Mucosa of descending colon (tissue), 3 donors: ENCODE measurements around the gene AFTPH. TPM values are rescaled to one million over a fixed set of nuclear protein-coding genes. Genes with fewer than 3 reads are reported as not detected.

Experiments used
- ATAC-seq: fragments of 200-7000 bp; cut with Tn5 transposase; one replicate; pipeline ENCODE4 v1.9.1; 2020; ENCODE audit warnings: mild to moderate bottlenecking, moderate library complexity
- DNase-seq, 3 donors: peaks; one replicate each; pipeline ENCODE4 v3.0.0-alpha.2; 2020
- H3K36me3 ChIP-seq: fragments of 200-600 bp; one replicate; pipeline ENCODE4 v1.8.0; 2021; ENCODE audit warnings: low read depth, mild to moderate bottlenecking
- H3K4me1 ChIP-seq: fragments of 200-600 bp; one replicate; pipeline ENCODE4 v1.8.0; 2021; ENCODE audit warnings: low read depth, mild to moderate bottlenecking
- H3K4me3 ChIP-seq: fragments of 200-600 bp; one replicate; pipeline ENCODE4 v1.8.0; 2021; ENCODE audit warnings: mild to moderate bottlenecking
- H3K9me3 ChIP-seq: fragments of 200-600 bp; one replicate; pipeline ENCODE4 v1.8.0; 2021; ENCODE audit warnings: mild to moderate bottlenecking
- intact Hi-C, 2 donors: fragments of 100-400 bp; cut with DNase I in 1 of 2; cut with micrococcal nuclease in 1 of 2; formaldehyde crosslinking; loops; one replicate each; pipeline versions ENCODE4 v1.11.0 to v1.11.1; 2022; cut with DNase I, micrococcal nuclease
- total RNA-seq, 3 donors: library from RNA; stranded (reverse); fragmentation: NEBNext Ultra II Directional in 2 of 3; extraction: Animal tissue kit (Norgen Biotek cat#: 25700) in 2 of 3; gene quantifications; one replicate each; pipeline versions ENCODE4 v1.2.1 to v1.2.4, GENCODE V29; 2021 to 2023
- TF ChIP-seq, protein P1 (sequence below): fragments of 200-600 bp; IDR thresholded peaks from one replicate; pipeline ENCODE4 v1.8.0; 2022; ENCODE audit warnings: antibody characterized with exemption, mild to moderate bottlenecking
- donor health status: DM: no; HTN: no; CAD: no; lungs with moderate emphysema.
- donor health status: DM: no; HTN: no; CAD: no.
- donor health status: DM: no; HTN: yes; CAD: no.

AFTPH gene
- total RNA-seq, 3 donors from 2014 or later: 45.9 to 61.2 (median 50.4) TPM

DNA sequence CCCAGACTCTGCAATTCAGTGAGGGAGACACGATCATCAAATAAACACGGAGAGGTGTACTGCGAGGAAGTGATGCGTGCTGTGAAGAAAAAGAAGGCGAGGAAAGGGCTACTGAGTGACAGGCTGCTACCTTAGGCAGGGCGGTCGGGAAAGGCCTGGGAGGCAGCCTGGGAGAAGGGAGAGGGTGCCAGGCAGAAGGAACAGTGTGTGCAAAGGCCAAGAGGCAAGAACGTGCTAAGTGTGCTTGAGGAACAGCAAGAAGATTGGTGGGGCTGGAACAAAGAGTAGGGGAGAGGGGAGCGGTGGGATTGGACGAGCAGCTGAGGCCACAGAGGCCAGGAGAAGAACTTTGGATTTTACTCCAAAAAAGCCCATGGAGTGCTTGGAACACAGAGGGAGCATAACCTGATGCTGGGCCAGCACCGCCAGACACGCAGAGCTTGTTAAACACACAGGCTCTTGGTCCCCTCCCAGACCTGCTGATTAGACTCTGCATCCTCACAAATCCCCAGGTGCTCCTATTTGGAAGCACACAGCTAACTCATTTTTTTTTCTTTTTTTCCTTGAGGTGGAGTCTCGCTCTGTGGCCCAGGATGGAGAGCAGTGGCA, 99.2 kb downstream of the AFTPH start:
- TF ChIP-seq, protein P1, sequence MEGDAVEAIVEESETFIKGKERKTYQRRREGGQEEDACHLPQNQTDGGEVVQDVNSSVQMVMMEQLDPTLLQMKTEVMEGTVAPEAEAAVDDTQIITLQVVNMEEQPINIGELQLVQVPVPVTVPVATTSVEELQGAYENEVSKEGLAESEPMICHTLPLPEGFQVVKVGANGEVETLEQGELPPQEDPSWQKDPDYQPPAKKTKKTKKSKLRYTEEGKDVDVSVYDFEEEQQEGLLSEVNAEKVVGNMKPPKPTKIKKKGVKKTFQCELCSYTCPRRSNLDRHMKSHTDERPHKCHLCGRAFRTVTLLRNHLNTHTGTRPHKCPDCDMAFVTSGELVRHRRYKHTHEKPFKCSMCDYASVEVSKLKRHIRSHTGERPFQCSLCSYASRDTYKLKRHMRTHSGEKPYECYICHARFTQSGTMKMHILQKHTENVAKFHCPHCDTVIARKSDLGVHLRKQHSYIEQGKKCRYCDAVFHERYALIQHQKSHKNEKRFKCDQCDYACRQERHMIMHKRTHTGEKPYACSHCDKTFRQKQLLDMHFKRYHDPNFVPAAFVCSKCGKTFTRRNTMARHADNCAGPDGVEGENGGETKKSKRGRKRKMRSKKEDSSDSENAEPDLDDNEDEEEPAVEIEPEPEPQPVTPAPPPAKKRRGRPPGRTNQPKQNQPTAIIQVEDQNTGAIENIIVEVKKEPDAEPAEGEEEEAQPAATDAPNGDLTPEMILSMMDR: no peak
- no peaks in the 10 kb centered on the region for H3K36me3 ChIP-seq
- intact Hi-C loops: no loop called here
- H3K4me1 ChIP-seq: no peaks in the 10 kb centered on the region
- H3K9me3 ChIP-seq: no peaks in the 10 kb centered on the region
- H3K4me3 ChIP-seq: no peak overlapping the region
- ATAC-seq: no peak
- no peak for DNase-seq

DNA sequence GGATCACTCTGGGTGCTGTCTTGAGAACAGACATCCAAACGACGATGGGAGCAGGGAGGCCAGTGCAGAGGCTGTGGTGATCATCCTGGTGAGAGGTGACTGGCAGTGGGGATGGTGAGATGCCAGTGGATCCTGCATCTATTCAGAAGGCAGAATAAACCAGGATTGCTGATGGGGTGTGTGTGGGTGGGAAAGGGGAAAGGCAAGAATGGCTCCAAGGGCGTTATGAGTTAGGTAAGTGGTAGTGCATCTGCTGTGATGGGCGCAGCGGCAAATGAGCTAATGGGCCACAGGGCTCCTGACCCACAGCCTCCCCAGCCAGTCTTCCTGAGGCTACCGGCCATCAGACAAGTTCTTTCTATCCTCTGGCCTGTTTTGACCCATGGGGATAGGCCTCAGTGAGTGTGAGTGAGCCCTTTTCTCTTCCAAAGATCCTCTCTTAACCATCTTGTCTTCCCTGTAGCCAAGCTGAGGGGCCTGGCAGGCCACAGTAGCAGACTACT, 100.0 kb downstream of the AFTPH start:
- DNase-seq (no peak), ATAC-seq (no peak)
- H3K36me3 ChIP-seq: no peaks in the 10 kb centered on the region
- H3K4me3 ChIP-seq: no peak overlapping the region
- H3K4me1 ChIP-seq: no peaks in the 10 kb centered on the region
- TF ChIP-seq, protein P1: no peak
- no peaks in the 10 kb centered on the region for H3K9me3 ChIP-seq
- intact Hi-C loops: no loop called here

DNA sequence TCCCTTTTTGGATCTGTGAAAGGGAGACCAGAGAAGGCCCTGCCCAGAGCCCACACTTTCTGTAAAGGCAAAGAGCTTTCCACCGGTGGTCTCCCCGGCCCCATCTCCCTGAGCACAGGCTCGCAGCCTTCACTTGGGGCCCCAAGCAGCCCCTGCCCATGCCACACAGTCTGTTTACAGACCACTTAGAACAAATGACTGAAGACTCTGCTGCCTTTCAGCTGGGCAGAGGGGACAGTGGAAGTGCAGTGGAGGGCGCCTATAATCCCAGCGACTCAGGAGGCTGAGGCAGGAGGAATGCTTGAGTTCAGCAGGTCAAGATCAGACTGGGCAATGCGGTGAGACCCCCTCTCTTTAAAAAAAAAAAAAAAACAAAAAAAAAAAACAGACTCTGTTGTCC, 100.7 kb downstream of the AFTPH start:
- TF ChIP-seq, protein P1: no peak
- intact Hi-C loops: no loop called here
- H3K36me3 ChIP-seq: no peaks in the 10 kb centered on the region
- DNase-seq: no peak
- no peak overlapping the region for H3K4me3 ChIP-seq
- H3K9me3 ChIP-seq: no peaks in the 10 kb centered on the region
- no peaks in the 10 kb centered on the region for H3K4me1 ChIP-seq
- ATAC-seq: no peak

DNA sequence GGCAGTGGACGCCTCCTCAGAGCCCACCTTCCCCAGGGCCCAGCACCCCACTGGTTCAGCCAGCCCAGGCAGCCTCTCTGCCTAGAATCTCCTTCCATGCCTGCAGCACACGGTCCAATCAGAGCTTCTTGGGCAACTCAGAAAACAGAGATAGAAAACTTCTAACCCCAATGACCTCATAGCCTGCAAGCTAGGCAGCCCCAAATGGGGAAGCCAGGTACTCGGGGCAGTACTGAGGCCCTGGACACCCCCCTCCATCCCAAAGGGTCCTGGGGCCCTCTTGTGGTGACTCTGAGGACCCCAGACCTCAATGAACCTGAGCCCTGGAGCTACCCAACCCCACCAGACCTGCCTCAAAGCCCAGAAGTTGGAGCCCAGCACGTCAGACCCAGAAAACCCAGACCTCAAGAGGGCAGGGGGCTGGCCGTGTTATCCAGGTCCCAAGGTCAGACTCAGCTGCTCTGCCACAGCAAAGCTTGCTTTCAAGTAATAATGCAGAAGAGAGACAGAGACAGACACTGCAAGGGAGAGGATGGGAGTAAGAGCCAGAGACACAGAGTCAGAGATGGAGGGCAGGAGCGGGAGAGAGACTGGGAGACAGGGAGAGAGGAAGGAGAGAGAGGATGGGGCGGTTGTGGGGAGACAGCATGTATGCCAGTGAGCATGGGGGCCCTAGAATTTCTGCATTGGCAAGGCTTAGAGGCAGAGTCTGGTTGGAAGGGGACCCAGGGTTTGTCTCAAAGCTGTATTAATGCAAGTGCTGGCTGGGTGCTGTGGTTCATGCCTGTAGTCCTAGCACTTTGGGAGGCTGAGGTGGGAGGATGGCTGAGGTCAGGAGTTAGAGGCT, 101.4 kb downstream of the AFTPH start:
- intact Hi-C loops: no loop called here
- TF ChIP-seq, protein P1: no peak
- Histone ChIP-seq H3K36me3 (no peaks in the 10 kb centered on the region), H3K9me3 (no peaks in the 10 kb centered on the region), H3K4me1 (no peaks in the 10 kb centered on the region), H3K4me3 (no peak overlapping the region)
- ATAC-seq: no peak
- DNase-seq: no peak

DNA sequence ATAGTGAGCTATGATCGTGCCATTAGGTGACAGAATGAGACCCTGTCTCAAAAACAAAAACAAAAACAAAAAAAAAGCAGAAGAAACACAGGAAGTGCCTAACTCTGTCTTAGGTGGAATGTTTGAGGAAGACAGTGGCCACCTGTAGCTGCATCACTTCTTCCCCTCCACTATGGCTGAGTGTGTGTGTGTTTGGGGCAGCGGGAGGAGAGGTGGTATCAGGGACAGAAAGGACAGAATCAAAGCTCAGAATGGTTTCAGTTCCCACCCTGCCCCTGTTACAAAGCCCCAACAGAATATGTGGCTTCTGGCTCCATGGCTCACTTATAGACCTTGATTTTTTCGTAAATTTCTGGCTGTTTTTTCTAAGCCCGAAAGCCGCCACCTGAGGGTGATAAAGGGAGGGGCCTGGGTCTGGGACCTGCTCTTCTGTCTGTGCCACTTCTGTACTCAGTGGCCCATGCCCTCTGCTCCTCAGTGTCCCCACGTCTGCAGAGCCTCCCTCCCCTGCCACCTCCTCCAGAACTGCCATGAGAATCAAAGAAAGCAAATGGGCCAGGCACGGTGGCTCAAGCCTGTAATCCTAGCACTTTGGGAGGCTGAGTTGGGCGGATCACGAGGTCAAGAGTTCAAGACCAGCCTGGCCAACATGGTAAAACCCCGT, 102.2 kb downstream of the AFTPH start:
- Histone ChIP-seq H3K9me3 (no peaks in the 10 kb centered on the region), H3K4me3 (no peak overlapping the region), H3K4me1 (no peaks in the 10 kb centered on the region), H3K36me3 (no peaks in the 10 kb centered on the region)
- no peak for ATAC-seq
- TF ChIP-seq, protein P1: no peak
- no peak for DNase-seq
- intact Hi-C loops: no loop called here
